PC-9 (cell line): ENCODE data around the gene COQ9. TPM values are rescaled to one million over a fixed set of nuclear protein-coding genes. Genes with fewer than 3 reads are reported as not detected.

Source experiments
- BruUV-seq: library from RNA; stranded (reverse); fragments of 400-500 nt; replicated peaks from 2 replicates; lab custom pipeline; 2021; lab: Mats Ljungman, UMichigan
- CTCF ChIA-PET: fragments of 300-600 bp; sonication (Branson Sonifier 250); formaldehyde crosslinking; loops from one replicate; lab custom pipeline; 2022; ENCODE audit warnings: antibody characterized with exemption; lab: Charles Lee
- POLR2A ChIA-PET: fragments of 300-600 bp; sonication (Branson Sonifier 250); formaldehyde crosslinking; loops from one replicate; lab custom pipeline; 2022; ENCODE audit warnings: antibody characterized with exemption; ENCODE audit not compliant: unreplicated experiment; lab: Charles Lee
- DNase-seq, 2 experiments: peaks; one replicate each; pipeline versions ENCODE4 v3.0.0 to v3.0.0-alpha.2; 2015 to 2022; ENCODE audit warnings: mixed read lengths in 1 of 2
- H2AFZ ChIP-seq: fragments of 200-600 bp; sonication (generic); 2 replicates; pipeline ENCODE4 v1.8.1; 2017; ENCODE audit warnings: antibody characterized with exemption
- H3F3A ChIP-seq: fragments of 200-600 bp; sonication (generic); 2 replicates; pipeline ENCODE4 v1.8.1; 2017; ENCODE audit warnings: antibody characterized with exemption, mild to moderate bottlenecking, low read depth; ENCODE audit not compliant: insufficient read depth
- H3K27ac ChIP-seq: fragments of 200-600 bp; sonication (generic); 2 replicates; pipeline ENCODE4 v1.6.1; 2016; ENCODE audit warnings: mixed run types
- H3K27me3 ChIP-seq: fragments of 200-600 bp; sonication (generic); 2 replicates; pipeline ENCODE4 v1.6.1; 2016; ENCODE audit warnings: low read depth, mixed run types; ENCODE audit not compliant: insufficient read depth
- H3K36me3 ChIP-seq: fragments of 200-600 bp; sonication (generic); 2 replicates; pipeline ENCODE4 v1.6.1; 2016; ENCODE audit warnings: low read depth, mixed run types
- H3K4me1 ChIP-seq: fragments of 200-600 bp; sonication (generic); replicated peaks from 2 replicates; pipeline ENCODE4 v1.6.1; 2016; ENCODE audit warnings: mixed run types; ENCODE audit not compliant: insufficient read depth
- H3K4me2 ChIP-seq: fragments of 200-600 bp; sonication (generic); 2 replicates; pipeline ENCODE4 v1.6.1; 2017; ENCODE audit warnings: mixed run types
- H3K4me3 ChIP-seq: fragments of 200-600 bp; sonication (generic); 2 replicates; pipeline ENCODE4 v1.6.1; 2016; ENCODE audit warnings: mixed run types
- H3K79me2 ChIP-seq: fragments of 200-600 bp; sonication (generic); 2 replicates; pipeline ENCODE4 v1.6.1; 2017; ENCODE audit warnings: low read depth, mixed run types
- H3K9me2 ChIP-seq: fragments of 200-600 bp; sonication (generic); 2 replicates; pipeline ENCODE4 v1.8.1; 2017; ENCODE audit warnings: mild to moderate bottlenecking; ENCODE audit not compliant: insufficient read depth
- H3K9me3 ChIP-seq: fragments of 200-600 bp; sonication (generic); 2 replicates; pipeline ENCODE4 v1.8.1; 2016; ENCODE audit warnings: low read depth; ENCODE audit not compliant: insufficient read depth
- H4K20me1 ChIP-seq: fragments of 200-600 bp; sonication (generic); 2 replicates; pipeline ENCODE4 v1.8.1; 2017; ENCODE audit not compliant: insufficient read depth
- CTCF ChIP-seq: fragments of 200-600 bp; sonication (generic); conservative IDR thresholded peaks from 2 replicates; pipeline ENCODE4 v1.6.1; 2017; ENCODE audit warnings: mixed run types, antibody characterized with exemption, mild to moderate bottlenecking, moderate library complexity
- EZH2 ChIP-seq: fragments of 200-600 bp; sonication (generic); IDR thresholded peaks from 2 replicates; pipeline ENCODE4 v1.8.0; 2017; ENCODE audit warnings: antibody characterized with exemption, low read depth
- intact Hi-C: fragments of 100-400 bp; cut with micrococcal nuclease; formaldehyde crosslinking; loops from one replicate; pipeline ENCODE4 v1.10.0; 2022; ENCODE audit not compliant: unreplicated experiment
- total RNA-seq: library from RNA; stranded (reverse); gene quantifications from 2 replicates; pipeline ENCODE4 v1.2.3, GENCODE V29; 2021

Gene COQ9
- total RNA-seq, 1 experiment from 2014 or later = 58.3 TPM

GRCh38 chr16:57422026-57422944 lies 25.0 kb upstream of the COQ9 start:
- peak; percentile 59 to 64 for DNase-seq
- Histone ChIP-seq H3K4me2 (peak overlapping the region; percentile 2; the same call in 1 of the 2 replicates), H4K20me1 (no peaks in the 10 kb centered on the region), H3K4me1 (peaks cover 23% of the 10 kb centered on the region), H3K36me3 (no peaks in the 10 kb centered on the region), H2AFZ (no peak overlapping the region), H3K9me3 (no peaks in the 10 kb centered on the region), H3F3A (peaks cover 29% of the 10 kb centered on the region; the same call in 1 of the 2 replicates), H3K79me2 (no peaks in the 10 kb centered on the region), H3K27me3 (no peaks in the 10 kb centered on the region), H3K27ac (no peak overlapping the region), H3K9me2 (no peaks in the 10 kb centered on the region), H3K4me3 (no peak overlapping the region)
- ChIA-PET CTCF (interaction anchor here (0.6 to 1.3 kb wide), 6 partner anchors 11 to 330 kb away, joined by 3 to 5 read pairs (median 4); partner anchors contain the start of gene CPNE2), POLR2A (no interaction called here)
- intact Hi-C loops = loop anchor here (1.0 kb wide), 2 partner anchors 122 to 337 kb away; no protein-coding TSS in a partner anchor
- TF ChIP-seq EZH2 (no peak), CTCF (peak; percentile 85)
- no TSS peak for BruUV-seq

GRCh38 chr16:57423152-57423551 lies 24.1 kb upstream of the COQ9 start:
- H3K9me3 ChIP-seq = no peaks in the 10 kb centered on the region
- no peak for TF ChIP-seq EZH2
- no peak for TF ChIP-seq CTCF
- DNase-seq = no peak
- H3K9me2 ChIP-seq = no peaks in the 10 kb centered on the region
- H3K27ac ChIP-seq = no peak overlapping the region
- no peak overlapping the region for H2AFZ ChIP-seq
- H3F3A ChIP-seq = peaks cover 22% of the 10 kb centered on the region; the same call in 1 of the 2 replicates
- 0 out of 2 replicates have a peak, but pooled peaks cover 2% of the 10 kb centered on the region for H3K36me3 ChIP-seq
- H3K27me3 ChIP-seq = no peaks in the 10 kb centered on the region
- no peak overlapping the region for H3K4me3 ChIP-seq
- ChIA-PET POLR2A (no interaction called here), CTCF (interaction anchor here (0.6 to 1.3 kb wide), 2 partner anchors 123 to 230 kb away, joined by 4 to 5 read pairs; no protein-coding TSS in a partner anchor)
- H3K4me2 ChIP-seq = no peak overlapping the region
- H3K79me2 ChIP-seq = no peaks in the 10 kb centered on the region
- peaks cover 15% of the 10 kb centered on the region for H3K4me1 ChIP-seq
- BruUV-seq = no TSS peak
- no peaks in the 10 kb centered on the region for H4K20me1 ChIP-seq
- intact Hi-C loops = no loop called here

GRCh38 chr16:57424583-57424982 lies 22.7 kb upstream of the COQ9 start:
- DNase-seq = no peak
- ChIA-PET CTCF (interaction anchor here (0.8 kb wide), 1 partner anchor 61 kb away, joined by 3 read pairs; no protein-coding TSS in a partner anchor), POLR2A (no interaction called here)
- intact Hi-C loops = no loop called here
- no peaks in the 10 kb centered on the region for H3K9me2 ChIP-seq
- H3K4me1 ChIP-seq = 0 out of 2 replicates have a peak, but pooled peaks cover 3% of the 10 kb centered on the region
- 0 out of 2 replicates have a peak, but pooled peaks cover 6% of the 10 kb centered on the region for H3K36me3 ChIP-seq
- H3K27me3 ChIP-seq = no peaks in the 10 kb centered on the region
- H3F3A ChIP-seq = peaks cover 10% of the 10 kb centered on the region; the same call in 1 of the 2 replicates
- no peak overlapping the region for H3K4me3 ChIP-seq
- no peak overlapping the region for H3K4me2 ChIP-seq
- H3K79me2 ChIP-seq = no peaks in the 10 kb centered on the region
- TF ChIP-seq EZH2 (no peak), CTCF (no peak)
- H3K27ac ChIP-seq = no peak overlapping the region
- no peak overlapping the region for H2AFZ ChIP-seq
- H4K20me1 ChIP-seq = no peaks in the 10 kb centered on the region
- no peaks in the 10 kb centered on the region for H3K9me3 ChIP-seq
- no TSS peak for BruUV-seq
